GM23338 (cell line): ENCODE measurements around the gene NID2. TPM values are rescaled to one million over a fixed set of nuclear protein-coding genes. Genes with fewer than 3 reads are reported as not detected.

Source experiments
- ATAC-seq: fragments of 200-7000 bp; cut with Tn5 transposase; 3 replicates; pipeline ENCODE4 v1.9.1; 2020
- DNase-seq: peaks from one replicate; pipeline ENCODE4 v3.0.0-alpha.2; 2015; ENCODE audit warnings: low spot score
- H2AFZ ChIP-seq: fragments of 200-600 bp; sonication (generic); 2 replicates; pipeline ENCODE4 v1.8.0; 2016; ENCODE audit warnings: antibody characterized with exemption, mild to moderate bottlenecking, moderate library complexity
- H3F3A ChIP-seq: fragments of 200-600 bp; sonication (generic); replicated peaks from 2 replicates; pipeline ENCODE4 v1.8.0; 2017; ENCODE audit warnings: antibody characterized with exemption, mixed run types, low read depth
- H3K27ac ChIP-seq: fragments of 200-600 bp; sonication (generic); 2 replicates; pipeline ENCODE4 v1.6.1; 2016; ENCODE audit warnings: low read depth
- H3K27me3 ChIP-seq: fragments of 200-600 bp; sonication (generic); 2 replicates; pipeline ENCODE4 v1.8.0; 2016; ENCODE audit warnings: mild to moderate bottlenecking, mixed run types, moderate library complexity; ENCODE audit not compliant: insufficient read depth
- H3K36me3 ChIP-seq: fragments of 200-600 bp; sonication (generic); 2 replicates; pipeline ENCODE4 v1.8.0; 2016; ENCODE audit warnings: mild to moderate bottlenecking; ENCODE audit not compliant: insufficient read depth
- H3K4me1 ChIP-seq: fragments of 200-600 bp; sonication (generic); 2 replicates; pipeline ENCODE4 v1.8.0; 2016; ENCODE audit warnings: mild to moderate bottlenecking, moderate library complexity; ENCODE audit not compliant: insufficient read depth
- H3K4me2 ChIP-seq: fragments of 200-600 bp; sonication (generic); 2 replicates; pipeline ENCODE4 v1.7.1; 2017; ENCODE audit warnings: mixed run types
- H3K4me3 ChIP-seq: fragments of 200-600 bp; sonication (generic); 2 replicates; pipeline ENCODE4 v1.6.1; 2016; ENCODE audit warnings: mixed run types
- H3K79me2 ChIP-seq: fragments of 200-600 bp; sonication (generic); replicated peaks from 2 replicates; pipeline ENCODE4 v1.8.0; 2017; ENCODE audit warnings: mild to moderate bottlenecking; ENCODE audit not compliant: insufficient read depth
- H3K9me2 ChIP-seq: fragments of 200-600 bp; sonication (generic); 2 replicates; pipeline ENCODE4 v1.8.0; 2017; ENCODE audit not compliant: insufficient read depth
- H4K20me1 ChIP-seq: fragments of 200-600 bp; sonication (generic); replicated peaks from 2 replicates; pipeline ENCODE4 v1.8.0; 2017; ENCODE audit warnings: mild to moderate bottlenecking; ENCODE audit not compliant: insufficient read depth
- H3K27ac Mint-ChIP-seq: 2 replicates; pipeline ENCODE4 v1.8.0; 2020; ENCODE audit warnings: inconsistent platforms, mild to moderate bottlenecking, moderate library complexity, mixed read lengths
- H3K27me3 Mint-ChIP-seq: 3 replicates; pipeline ENCODE4 v1.8.0; 2022; ENCODE audit warnings: low read depth, mild to moderate bottlenecking, moderate library complexity, mixed read lengths, inconsistent platforms; ENCODE audit not compliant: insufficient read depth, poor library complexity
- H3K36me3 Mint-ChIP-seq: 3 replicates; pipeline ENCODE4 v1.8.0; 2021; ENCODE audit warnings: low read depth, mild to moderate bottlenecking, inconsistent platforms, moderate library complexity, mixed read lengths
- H3K4me1 Mint-ChIP-seq: 3 replicates; pipeline ENCODE4 v1.8.0; 2020; ENCODE audit warnings: mild to moderate bottlenecking, inconsistent platforms, mixed read lengths
- H3K4me3 Mint-ChIP-seq: 3 replicates; pipeline ENCODE4 v1.8.0; 2021; ENCODE audit warnings: moderate library complexity, mild to moderate bottlenecking, inconsistent platforms, mixed read lengths
- H3K9me3 Mint-ChIP-seq: 3 replicates; pipeline ENCODE4 v1.8.0; 2020; ENCODE audit warnings: moderate library complexity, mild to moderate bottlenecking, inconsistent platforms, mixed read lengths
- CREB1 ChIP-seq: fragments of 250-450 bp; sonication (Bioruptor Pico); IDR thresholded peaks from 2 replicates; pipeline ENCODE4 v1.5.0; 2020; ENCODE audit warnings: low read depth, mild to moderate bottlenecking, moderate library complexity
- CTCF ChIP-seq, 2 experiments: fragments of 200-600 bp in 1 of 2; sonication (generic) in 1 of 2; conservative IDR thresholded peaks; 2 replicates each; pipeline versions ENCODE4 v1.5.1 to v1.6.1; 2016 to 2017; ENCODE audit warnings: antibody characterized with exemption in 2 of 2, low read depth in 2 of 2, mild to moderate bottlenecking in 2 of 2, moderate library complexity in 1 of 2
- ETS1 ChIP-seq: IDR thresholded peaks from 2 replicates; pipeline ENCODE4 v1.6.1; 2016; ENCODE audit warnings: antibody characterized with exemption
- EZH2 ChIP-seq: fragments of 200-600 bp; sonication (generic); IDR thresholded peaks from one replicate; pipeline ENCODE4 v1.8.0; 2017; ENCODE audit warnings: antibody characterized with exemption, mild to moderate bottlenecking, low read depth; ENCODE audit not compliant: unreplicated experiment
- EZH2phosphoT487 ChIP-seq: fragments of 200-600 bp; sonication (generic); IDR thresholded peaks from one replicate; pipeline ENCODE4 v1.8.1; 2018; ENCODE audit warnings: antibody characterized with exemption; ENCODE audit not compliant: unreplicated experiment
- JUNB ChIP-seq: IDR thresholded peaks from one replicate; pipeline ENCODE4 v1.6.1; 2016; ENCODE audit warnings: antibody characterized with exemption; ENCODE audit not compliant: unreplicated experiment
- NANOG ChIP-seq: IDR thresholded peaks from 2 replicates; pipeline ENCODE4 v1.6.1; 2016; ENCODE audit warnings: antibody characterized with exemption, borderline replicate concordance
- POLR2AphosphoS5 ChIP-seq: IDR thresholded peaks from 2 replicates; pipeline ENCODE4 v1.6.1; 2016; ENCODE audit warnings: antibody characterized with exemption, low read depth
- STAT1 ChIP-seq: IDR thresholded peaks from one replicate; pipeline ENCODE4 v1.6.1; 2016; ENCODE audit warnings: antibody characterized with exemption; ENCODE audit not compliant: unreplicated experiment
- ZNF114 ChIP-seq: fragments of 250-450 bp; sonication (Bioruptor Pico); IDR thresholded peaks from 2 replicates; pipeline ENCODE4 v1.5.0; 2020; ENCODE audit warnings: mild to moderate bottlenecking, moderate library complexity
- ZNF331 ChIP-seq: fragments of 250-450 bp; sonication (Bioruptor Pico); IDR thresholded peaks from 2 replicates; pipeline ENCODE4 v1.5.0; 2020; ENCODE audit warnings: low read depth, mild to moderate bottlenecking, moderate library complexity
- polyA plus RNA-seq: library from polyadenylated mRNA; unstranded; fragments of >200 nt; fragmentation: Nextera tagmentation; extraction: Ambion mirVana; gene quantifications from 2 replicates; pipeline ENCODE4 v1.2.1, GENCODE V29; 2016
- total RNA-seq: library from RNA; depleted of rRNA; stranded (reverse); fragments of >200 nt; shearing (Covaris generic); gene quantifications from 2 replicates; pipeline ENCODE4 v1.2.3, GENCODE V29; 2014
- TF ChIP-seq, protein P1 (sequence below): fragments of 250-450 bp; sonication (Bioruptor Pico); IDR thresholded peaks from 2 replicates; pipeline ENCODE4 v1.5.0; 2020; ENCODE audit warnings: mild to moderate bottlenecking, moderate library complexity
- TF ChIP-seq, protein P2 (sequence below): IDR thresholded peaks from one replicate; pipeline ENCODE4 v1.6.1; 2018; ENCODE audit warnings: antibody characterized with exemption; ENCODE audit not compliant: unreplicated experiment

The NID2 gene
- total and polyA plus RNA-seq, 2 experiments from 2014 or later = 4.3 to 10.4 TPM

DNA sequence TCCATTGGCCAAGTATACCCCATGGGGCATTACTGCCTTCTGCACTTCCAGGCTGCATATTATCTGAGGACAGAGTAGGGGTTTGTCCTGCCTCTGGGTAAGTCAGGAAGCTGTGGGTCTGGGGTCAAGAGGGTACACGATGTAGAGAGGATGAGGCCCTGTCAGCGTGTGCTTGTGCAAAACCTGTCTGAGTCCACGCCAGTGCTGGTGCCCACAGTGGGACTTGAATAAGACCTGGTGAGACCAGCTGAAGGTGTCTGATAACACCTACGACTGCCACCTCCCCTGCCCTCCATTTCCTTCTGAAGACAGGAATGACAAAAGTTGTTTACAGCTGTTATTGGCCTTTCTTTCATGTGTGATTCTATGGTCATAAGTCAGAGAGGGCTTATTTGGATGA lies 22.1 kb upstream of the NID2 start (continued):
- TF ChIP-seq, protein P1, sequence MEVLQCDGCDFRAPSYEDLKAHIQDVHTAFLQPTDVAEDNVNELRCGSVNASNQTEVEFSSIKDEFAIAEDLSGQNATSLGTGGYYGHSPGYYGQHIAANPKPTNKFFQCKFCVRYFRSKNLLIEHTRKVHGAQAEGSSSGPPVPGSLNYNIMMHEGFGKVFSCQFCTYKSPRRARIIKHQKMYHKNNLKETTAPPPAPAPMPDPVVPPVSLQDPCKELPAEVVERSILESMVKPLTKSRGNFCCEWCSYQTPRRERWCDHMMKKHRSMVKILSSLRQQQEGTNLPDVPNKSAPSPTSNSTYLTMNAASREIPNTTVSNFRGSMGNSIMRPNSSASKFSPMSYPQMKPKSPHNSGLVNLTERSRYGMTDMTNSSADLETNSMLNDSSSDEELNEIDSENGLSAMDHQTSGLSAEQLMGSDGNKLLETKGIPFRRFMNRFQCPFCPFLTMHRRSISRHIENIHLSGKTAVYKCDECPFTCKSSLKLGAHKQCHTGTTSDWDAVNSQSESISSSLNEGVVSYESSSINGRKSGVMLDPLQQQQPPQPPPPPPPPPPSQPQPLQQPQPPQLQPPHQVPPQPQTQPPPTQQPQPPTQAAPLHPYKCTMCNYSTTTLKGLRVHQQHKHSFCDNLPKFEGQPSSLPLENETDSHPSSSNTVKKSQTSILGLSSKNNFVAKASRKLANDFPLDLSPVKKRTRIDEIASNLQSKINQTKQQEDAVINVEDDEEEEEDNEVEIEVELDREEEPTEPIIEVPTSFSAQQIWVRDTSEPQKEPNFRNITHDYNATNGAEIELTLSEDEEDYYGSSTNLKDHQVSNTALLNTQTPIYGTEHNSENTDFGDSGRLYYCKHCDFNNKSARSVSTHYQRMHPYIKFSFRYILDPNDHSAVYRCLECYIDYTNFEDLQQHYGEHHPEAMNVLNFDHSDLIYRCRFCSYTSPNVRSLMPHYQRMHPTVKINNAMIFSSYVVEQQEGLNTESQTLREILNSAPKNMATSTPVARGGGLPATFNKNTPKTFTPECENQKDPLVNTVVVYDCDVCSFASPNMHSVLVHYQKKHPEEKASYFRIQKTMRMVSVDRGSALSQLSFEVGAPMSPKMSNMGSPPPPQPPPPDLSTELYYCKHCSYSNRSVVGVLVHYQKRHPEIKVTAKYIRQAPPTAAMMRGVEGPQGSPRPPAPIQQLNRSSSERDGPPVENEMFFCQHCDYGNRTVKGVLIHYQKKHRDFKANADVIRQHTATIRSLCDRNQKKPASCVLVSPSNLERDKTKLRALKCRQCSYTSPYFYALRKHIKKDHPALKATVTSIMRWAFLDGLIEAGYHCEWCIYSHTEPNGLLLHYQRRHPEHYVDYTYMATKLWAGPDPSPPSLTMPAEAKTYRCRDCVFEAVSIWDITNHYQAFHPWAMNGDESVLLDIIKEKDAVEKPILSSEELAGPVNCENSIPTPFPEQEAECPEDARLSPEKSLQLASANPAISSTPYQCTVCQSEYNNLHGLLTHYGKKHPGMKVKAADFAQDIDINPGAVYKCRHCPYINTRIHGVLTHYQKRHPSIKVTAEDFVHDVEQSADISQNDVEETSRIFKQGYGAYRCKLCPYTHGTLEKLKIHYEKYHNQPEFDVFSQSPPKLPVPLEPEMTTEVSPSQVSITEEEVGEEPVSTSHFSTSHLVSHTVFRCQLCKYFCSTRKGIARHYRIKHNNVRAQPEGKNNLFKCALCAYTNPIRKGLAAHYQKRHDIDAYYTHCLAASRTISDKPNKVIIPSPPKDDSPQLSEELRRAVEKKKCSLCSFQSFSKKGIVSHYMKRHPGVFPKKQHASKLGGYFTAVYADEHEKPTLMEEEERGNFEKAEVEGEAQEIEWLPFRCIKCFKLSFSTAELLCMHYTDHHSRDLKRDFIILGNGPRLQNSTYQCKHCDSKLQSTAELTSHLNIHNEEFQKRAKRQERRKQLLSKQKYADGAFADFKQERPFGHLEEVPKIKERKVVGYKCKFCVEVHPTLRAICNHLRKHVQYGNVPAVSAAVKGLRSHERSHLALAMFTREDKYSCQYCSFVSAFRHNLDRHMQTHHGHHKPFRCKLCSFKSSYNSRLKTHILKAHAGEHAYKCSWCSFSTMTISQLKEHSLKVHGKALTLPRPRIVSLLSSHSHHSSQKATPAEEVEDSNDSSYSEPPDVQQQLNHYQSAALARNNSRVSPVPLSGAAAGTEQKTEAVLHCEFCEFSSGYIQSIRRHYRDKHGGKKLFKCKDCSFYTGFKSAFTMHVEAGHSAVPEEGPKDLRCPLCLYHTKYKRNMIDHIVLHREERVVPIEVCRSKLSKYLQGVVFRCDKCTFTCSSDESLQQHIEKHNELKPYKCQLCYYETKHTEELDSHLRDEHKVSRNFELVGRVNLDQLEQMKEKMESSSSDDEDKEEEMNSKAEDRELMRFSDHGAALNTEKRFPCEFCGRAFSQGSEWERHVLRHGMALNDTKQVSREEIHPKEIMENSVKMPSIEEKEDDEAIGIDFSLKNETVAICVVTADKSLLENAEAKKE (CRISPR knock-in tag) = no peak
- TF ChIP-seq STAT1 (no peak), EZH2phosphoT487 (no peak), ZNF114 (CRISPR knock-in tag) (no peak)

DNA sequence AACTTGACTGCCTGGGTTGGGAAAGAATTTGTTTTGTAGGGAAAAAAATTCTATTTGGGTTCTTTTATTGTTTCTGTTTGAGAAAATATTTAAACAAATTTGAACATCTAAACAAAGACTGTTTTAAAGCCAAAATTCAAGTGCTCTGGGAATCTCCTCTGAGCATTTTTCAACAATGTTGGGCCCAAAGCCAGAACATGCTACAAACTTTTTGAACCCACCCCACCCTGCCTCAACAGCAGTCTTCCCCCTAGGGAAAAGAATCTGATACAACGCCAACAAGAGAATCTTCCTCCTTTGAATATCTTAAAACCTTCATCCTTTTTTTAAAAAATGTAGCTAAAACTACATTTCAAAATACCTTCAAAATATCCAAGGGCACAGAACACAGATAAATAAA lies 20.4 kb upstream of the NID2 start:
- Histone ChIP-seq H3K36me3 (no peaks in the 10 kb centered on the region), H3K79me2 (no peaks in the 10 kb centered on the region), H2AFZ (no peak overlapping the region), H3K9me2 (0 out of 2 replicates have a peak, but pooled peaks cover 6% of the 10 kb centered on the region), H3K27me3 (no peaks in the 10 kb centered on the region), H4K20me1 (no peaks in the 10 kb centered on the region), H3K27ac (no peak overlapping the region), H3F3A (no peaks in the 10 kb centered on the region), H3K4me2 (no peak overlapping the region), H3K4me1 (no peaks in the 10 kb centered on the region), H3K4me3 (no peak overlapping the region)
- Mint-ChIP-seq H3K4me3 (no peak overlapping the region), H3K4me1 (no peaks in the 10 kb centered on the region), H3K9me3 (peaks cover 7% of the 10 kb centered on the region; the same call in 2 of the 3 replicates), H3K27me3 (peaks cover 2% of the 10 kb centered on the region), H3K27ac (no peak overlapping the region), H3K36me3 (no peaks in the 10 kb centered on the region)
- DNase-seq = no peak
- no peak for ATAC-seq
- no peak for TF ChIP-seq EZH2
- TF ChIP-seq NANOG = no peak
- no peak for TF ChIP-seq CTCF (conservative IDR thresholded peaks at IDR 0.05; ENCODE audit: low read depth in 2 of 2)
- TF ChIP-seq ETS1 = no peak
- no peak for TF ChIP-seq JUNB
- no peak for TF ChIP-seq EZH2phosphoT487
- TF ChIP-seq ZNF114 (CRISPR knock-in tag) = no peak
- TF ChIP-seq POLR2AphosphoS5 = no peak
- TF ChIP-seq, protein P2, sequence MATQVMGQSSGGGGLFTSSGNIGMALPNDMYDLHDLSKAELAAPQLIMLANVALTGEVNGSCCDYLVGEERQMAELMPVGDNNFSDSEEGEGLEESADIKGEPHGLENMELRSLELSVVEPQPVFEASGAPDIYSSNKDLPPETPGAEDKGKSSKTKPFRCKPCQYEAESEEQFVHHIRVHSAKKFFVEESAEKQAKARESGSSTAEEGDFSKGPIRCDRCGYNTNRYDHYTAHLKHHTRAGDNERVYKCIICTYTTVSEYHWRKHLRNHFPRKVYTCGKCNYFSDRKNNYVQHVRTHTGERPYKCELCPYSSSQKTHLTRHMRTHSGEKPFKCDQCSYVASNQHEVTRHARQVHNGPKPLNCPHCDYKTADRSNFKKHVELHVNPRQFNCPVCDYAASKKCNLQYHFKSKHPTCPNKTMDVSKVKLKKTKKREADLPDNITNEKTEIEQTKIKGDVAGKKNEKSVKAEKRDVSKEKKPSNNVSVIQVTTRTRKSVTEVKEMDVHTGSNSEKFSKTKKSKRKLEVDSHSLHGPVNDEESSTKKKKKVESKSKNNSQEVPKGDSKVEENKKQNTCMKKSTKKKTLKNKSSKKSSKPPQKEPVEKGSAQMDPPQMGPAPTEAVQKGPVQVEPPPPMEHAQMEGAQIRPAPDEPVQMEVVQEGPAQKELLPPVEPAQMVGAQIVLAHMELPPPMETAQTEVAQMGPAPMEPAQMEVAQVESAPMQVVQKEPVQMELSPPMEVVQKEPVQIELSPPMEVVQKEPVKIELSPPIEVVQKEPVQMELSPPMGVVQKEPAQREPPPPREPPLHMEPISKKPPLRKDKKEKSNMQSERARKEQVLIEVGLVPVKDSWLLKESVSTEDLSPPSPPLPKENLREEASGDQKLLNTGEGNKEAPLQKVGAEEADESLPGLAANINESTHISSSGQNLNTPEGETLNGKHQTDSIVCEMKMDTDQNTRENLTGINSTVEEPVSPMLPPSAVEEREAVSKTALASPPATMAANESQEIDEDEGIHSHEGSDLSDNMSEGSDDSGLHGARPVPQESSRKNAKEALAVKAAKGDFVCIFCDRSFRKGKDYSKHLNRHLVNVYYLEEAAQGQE = no peak
- no peak for TF ChIP-seq STAT1
- TF ChIP-seq ZNF331 (CRISPR knock-in tag) = no peak
- TF ChIP-seq CREB1 (CRISPR knock-in tag) = no peak
